WTC11 (cell line): ENCODE measurements around the gene NEURL3. TPM values are rescaled to one million over a fixed set of nuclear protein-coding genes. Genes with fewer than 3 reads are reported as not detected.

ENCODE experiments used
- ATAC-seq: fragments of 200-7000 bp; cut with Tn5 transposase; 2 replicates; pipeline ENCODE4 v1.10.0; 2021; ENCODE audit warnings: mild to moderate bottlenecking, moderate library complexity
- CTCF ChIA-PET: fragments of 300-600 bp; sonication (Branson Sonifier 250); formaldehyde crosslinking; loops from one replicate; lab custom pipeline; 2021; ENCODE audit warnings: antibody characterized with exemption; lab: Charles Lee
- POLR2A ChIA-PET: fragments of 350-600 bp; sonication (Branson Sonifier 250); formaldehyde crosslinking; loops from one replicate; lab custom pipeline; 2021; ENCODE audit warnings: antibody characterized with exemption; lab: Charles Lee
- DNase-seq: peaks from one replicate; pipeline ENCODE4 v3.0.0; 2021; ENCODE audit warnings: low spot score
- H3K27ac Mint-ChIP-seq: 2 replicates; pipeline ENCODE4 v1.8.0; 2021; ENCODE audit warnings: mixed read lengths
- H3K27me3 Mint-ChIP-seq: 2 replicates; pipeline ENCODE4 v1.8.0; 2021; ENCODE audit warnings: low read depth, mild to moderate bottlenecking, moderate library complexity, mixed read lengths
- H3K36me3 Mint-ChIP-seq: 2 replicates; pipeline ENCODE4 v1.8.0; 2021; ENCODE audit warnings: mixed read lengths
- H3K4me1 Mint-ChIP-seq: 2 replicates; pipeline ENCODE4 v1.8.0; 2022; ENCODE audit warnings: mixed read lengths
- H3K4me3 Mint-ChIP-seq: 2 replicates; pipeline ENCODE4 v1.8.0; 2021; ENCODE audit warnings: mild to moderate bottlenecking, moderate library complexity, mixed read lengths
- H3K9me3 Mint-ChIP-seq: 2 replicates; pipeline ENCODE4 v1.8.0; 2021; ENCODE audit warnings: mixed read lengths
- FOXP1 ChIP-seq: sonication (generic); formaldehyde crosslinking; IDR thresholded peaks from 2 replicates; pipeline ENCODE4 v1.8.0; 2022; ENCODE audit warnings: missing genetic modification reagents, mild to moderate bottlenecking, moderate library complexity, borderline replicate concordance
- GRHL2 ChIP-seq: fragments of 250-450 bp; sonication (Bioruptor Pico); IDR thresholded peaks from 2 replicates; pipeline ENCODE4 v1.8.0; 2022; ENCODE audit warnings: mild to moderate bottlenecking, moderate library complexity; ENCODE audit not compliant: insufficient replicate concordance, severe bottlenecking
- GTF2I ChIP-seq: fragments of 250-450 bp; sonication (Bioruptor Pico); conservative IDR thresholded peaks from 2 replicates; pipeline ENCODE4 v1.4.0; 2021; ENCODE audit warnings: mild to moderate bottlenecking
- JUN ChIP-seq: sonication (generic); formaldehyde crosslinking; IDR thresholded peaks from 2 replicates; pipeline ENCODE4 v1.8.0; 2023; ENCODE audit warnings: mild to moderate bottlenecking, missing genetic modification reagents
- MYBL2 ChIP-seq: sonication (generic); formaldehyde crosslinking; IDR thresholded peaks from 2 replicates; pipeline ENCODE4 v1.8.1; 2023; ENCODE audit warnings: mild to moderate bottlenecking, moderate library complexity, missing genetic modification reagents
- PRRX2 ChIP-seq: fragments of 250-450 bp; sonication (Bioruptor Pico); IDR thresholded peaks from 2 replicates; pipeline ENCODE4 v1.8.0; 2021; ENCODE audit warnings: mild to moderate bottlenecking
- SMAD4 ChIP-seq: sonication (generic); formaldehyde crosslinking; IDR thresholded peaks from 2 replicates; pipeline ENCODE4 v1.8.0; 2022; ENCODE audit warnings: mild to moderate bottlenecking, missing genetic modification reagents
- SP1 ChIP-seq: sonication (generic); formaldehyde crosslinking; conservative IDR thresholded peaks from 2 replicates; pipeline ENCODE4 v1.8.1; 2022; ENCODE audit warnings: missing genetic modification reagents
- ZNF138 ChIP-seq: sonication (generic); formaldehyde crosslinking; conservative IDR thresholded peaks from 2 replicates; pipeline ENCODE4 v1.8.1; 2022; ENCODE audit warnings: mild to moderate bottlenecking, moderate library complexity, missing genetic modification reagents
- ZNF232 ChIP-seq: sonication (generic); formaldehyde crosslinking; IDR thresholded peaks from 2 replicates; pipeline ENCODE4 v1.8.0; 2022; ENCODE audit warnings: mild to moderate bottlenecking, missing genetic modification reagents
- ZNF423 ChIP-seq: fragments of 250-450 bp; sonication (Bioruptor Pico); IDR thresholded peaks from 2 replicates; pipeline ENCODE4 v2.1.2; 2022; ENCODE audit warnings: mild to moderate bottlenecking, moderate library complexity
- total RNA-seq: library from RNA; stranded (reverse); gene quantifications from 3 replicates; pipeline ENCODE4 v1.2.3, GENCODE V29; 2021
- TF ChIP-seq, protein P1 (sequence below): fragments of 250-450 bp; sonication (Bioruptor Pico); IDR thresholded peaks from 2 replicates; pipeline ENCODE4 v1.9.0; 2021; ENCODE audit warnings: moderate library complexity, mild to moderate bottlenecking, inconsistent platforms, borderline replicate concordance
- TF ChIP-seq, protein P2 (sequence below): sonication (generic); formaldehyde crosslinking; IDR thresholded peaks from 2 replicates; pipeline ENCODE4 v1.8.1; 2023; ENCODE audit warnings: mild to moderate bottlenecking, missing genetic modification reagents
- TF ChIP-seq, protein P3 (sequence below): sonication (generic); formaldehyde crosslinking; IDR thresholded peaks from 2 replicates; pipeline ENCODE4 v1.8.1; 2022; ENCODE audit warnings: low read depth, mild to moderate bottlenecking, moderate library complexity, missing genetic modification reagents, borderline replicate concordance
- TF ChIP-seq, protein P4 (sequence below): fragments of 250-450 bp; sonication (Bioruptor Pico); IDR thresholded peaks from 2 replicates; pipeline ENCODE4 v1.9.0; 2021; ENCODE audit warnings: mild to moderate bottlenecking
- TF ChIP-seq, protein P5 (sequence below): sonication (generic); formaldehyde crosslinking; IDR thresholded peaks from 2 replicates; pipeline ENCODE4 v1.8.0; 2023; ENCODE audit warnings: mild to moderate bottlenecking, missing genetic modification reagents
- TF ChIP-seq, protein P6 (sequence below): sonication (generic); formaldehyde crosslinking; IDR thresholded peaks from 2 replicates; pipeline ENCODE4 v1.8.1; 2023; ENCODE audit warnings: mild to moderate bottlenecking, missing genetic modification reagents
- TF ChIP-seq, protein P7 (sequence below): fragments of 250-450 bp; sonication (Bioruptor Pico); IDR thresholded peaks from 2 replicates; pipeline ENCODE4 v1.9.0; 2021; ENCODE audit warnings: mild to moderate bottlenecking
- TF ChIP-seq, protein P8 (sequence below): fragments of 250-450 bp; sonication (Bioruptor Pico); IDR thresholded peaks from 2 replicates; pipeline ENCODE4 v1.8.0; 2021; ENCODE audit warnings: mild to moderate bottlenecking

Gene NEURL3
- total RNA-seq, 1 experiment from 2014 or later = not detected

DNA sequence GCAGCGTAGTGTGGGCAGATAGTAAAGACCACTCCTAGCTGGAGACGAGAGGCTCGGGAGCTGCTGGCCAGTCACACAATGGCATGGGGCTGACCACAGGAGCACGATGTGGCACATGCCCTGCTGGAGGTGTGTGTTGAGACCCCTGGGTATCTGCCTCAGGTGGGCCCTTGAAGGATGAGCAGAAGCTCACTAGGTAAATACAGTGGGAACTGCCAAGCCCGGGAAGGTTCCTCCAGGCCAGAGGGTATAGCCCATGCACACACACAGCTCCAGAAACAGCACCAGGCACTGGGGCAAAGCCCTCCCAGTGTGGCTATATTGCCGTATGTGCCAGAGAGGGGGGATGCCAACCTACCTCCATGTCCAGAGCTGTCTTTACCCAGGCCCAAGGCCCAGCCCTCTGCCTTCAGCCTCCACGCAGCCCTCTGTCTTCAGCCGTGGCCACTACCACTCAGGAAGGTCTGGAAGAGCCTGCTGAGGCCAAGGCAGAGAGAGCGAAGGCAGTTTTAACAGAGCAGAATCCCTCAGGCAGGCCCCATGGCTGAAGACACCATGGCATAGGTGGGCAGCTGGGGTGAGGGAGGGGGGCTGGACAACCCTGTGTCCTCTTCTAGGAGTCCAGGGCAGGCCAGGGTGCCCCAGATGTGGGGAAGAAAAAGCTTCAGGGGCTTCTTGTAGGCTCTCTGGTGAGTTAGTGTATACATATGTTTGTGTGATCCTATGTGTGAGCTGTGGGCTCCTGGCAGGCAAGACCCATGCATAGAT lies 24.4 kb upstream of the NEURL3 start:
- ATAC-seq = no peak
- H3K36me3 Mint-ChIP-seq = no peaks in the 10 kb centered on the region
- no peaks in the 10 kb centered on the region for H3K9me3 Mint-ChIP-seq
- H3K27me3 Mint-ChIP-seq = peaks cover 27% of the 10 kb centered on the region
- ChIA-PET CTCF (interaction anchor here (2.3 to 7.7 kb wide), 4 partner anchors 10 to 26 kb away, joined by 17 to 84 read pairs (median 42); partner anchors contain the start of gene ARID5A), POLR2A (interaction anchor here (0.6 kb wide), 1 partner anchor 15 kb away, joined by 6 read pairs; no protein-coding TSS in a partner anchor)
- H3K27ac Mint-ChIP-seq = no peak overlapping the region
- H3K4me1 Mint-ChIP-seq = peaks cover 44% of the 10 kb centered on the region
- no peak for DNase-seq
- TF ChIP-seq, protein P1, sequence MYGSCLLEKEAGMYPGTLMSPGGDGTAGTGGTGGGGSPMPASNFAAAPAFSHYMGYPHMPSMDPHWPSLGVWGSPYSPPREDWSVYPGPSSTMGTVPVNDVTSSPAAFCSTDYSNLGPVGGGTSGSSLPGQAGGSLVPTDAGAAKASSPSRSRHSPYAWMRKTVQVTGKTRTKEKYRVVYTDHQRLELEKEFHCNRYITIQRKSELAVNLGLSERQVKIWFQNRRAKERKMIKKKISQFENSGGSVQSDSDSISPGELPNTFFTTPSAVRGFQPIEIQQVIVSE = no peak
- TF ChIP-seq, protein P2, sequence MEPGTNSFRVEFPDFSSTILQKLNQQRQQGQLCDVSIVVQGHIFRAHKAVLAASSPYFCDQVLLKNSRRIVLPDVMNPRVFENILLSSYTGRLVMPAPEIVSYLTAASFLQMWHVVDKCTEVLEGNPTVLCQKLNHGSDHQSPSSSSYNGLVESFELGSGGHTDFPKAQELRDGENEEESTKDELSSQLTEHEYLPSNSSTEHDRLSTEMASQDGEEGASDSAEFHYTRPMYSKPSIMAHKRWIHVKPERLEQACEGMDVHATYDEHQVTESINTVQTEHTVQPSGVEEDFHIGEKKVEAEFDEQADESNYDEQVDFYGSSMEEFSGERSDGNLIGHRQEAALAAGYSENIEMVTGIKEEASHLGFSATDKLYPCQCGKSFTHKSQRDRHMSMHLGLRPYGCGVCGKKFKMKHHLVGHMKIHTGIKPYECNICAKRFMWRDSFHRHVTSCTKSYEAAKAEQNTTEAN (CRISPR knock-in tag) = no peak
- TF ChIP-seq ZNF423 (no peak), GRHL2 (CRISPR knock-in tag) (no peak)
- TF ChIP-seq, protein P3, sequence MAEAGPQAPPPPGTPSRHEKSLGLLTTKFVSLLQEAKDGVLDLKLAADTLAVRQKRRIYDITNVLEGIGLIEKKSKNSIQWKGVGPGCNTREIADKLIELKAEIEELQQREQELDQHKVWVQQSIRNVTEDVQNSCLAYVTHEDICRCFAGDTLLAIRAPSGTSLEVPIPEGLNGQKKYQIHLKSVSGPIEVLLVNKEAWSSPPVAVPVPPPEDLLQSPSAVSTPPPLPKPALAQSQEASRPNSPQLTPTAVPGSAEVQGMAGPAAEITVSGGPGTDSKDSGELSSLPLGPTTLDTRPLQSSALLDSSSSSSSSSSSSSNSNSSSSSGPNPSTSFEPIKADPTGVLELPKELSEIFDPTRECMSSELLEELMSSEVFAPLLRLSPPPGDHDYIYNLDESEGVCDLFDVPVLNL (CRISPR knock-in tag) = no peak
- TF ChIP-seq, protein P4, sequence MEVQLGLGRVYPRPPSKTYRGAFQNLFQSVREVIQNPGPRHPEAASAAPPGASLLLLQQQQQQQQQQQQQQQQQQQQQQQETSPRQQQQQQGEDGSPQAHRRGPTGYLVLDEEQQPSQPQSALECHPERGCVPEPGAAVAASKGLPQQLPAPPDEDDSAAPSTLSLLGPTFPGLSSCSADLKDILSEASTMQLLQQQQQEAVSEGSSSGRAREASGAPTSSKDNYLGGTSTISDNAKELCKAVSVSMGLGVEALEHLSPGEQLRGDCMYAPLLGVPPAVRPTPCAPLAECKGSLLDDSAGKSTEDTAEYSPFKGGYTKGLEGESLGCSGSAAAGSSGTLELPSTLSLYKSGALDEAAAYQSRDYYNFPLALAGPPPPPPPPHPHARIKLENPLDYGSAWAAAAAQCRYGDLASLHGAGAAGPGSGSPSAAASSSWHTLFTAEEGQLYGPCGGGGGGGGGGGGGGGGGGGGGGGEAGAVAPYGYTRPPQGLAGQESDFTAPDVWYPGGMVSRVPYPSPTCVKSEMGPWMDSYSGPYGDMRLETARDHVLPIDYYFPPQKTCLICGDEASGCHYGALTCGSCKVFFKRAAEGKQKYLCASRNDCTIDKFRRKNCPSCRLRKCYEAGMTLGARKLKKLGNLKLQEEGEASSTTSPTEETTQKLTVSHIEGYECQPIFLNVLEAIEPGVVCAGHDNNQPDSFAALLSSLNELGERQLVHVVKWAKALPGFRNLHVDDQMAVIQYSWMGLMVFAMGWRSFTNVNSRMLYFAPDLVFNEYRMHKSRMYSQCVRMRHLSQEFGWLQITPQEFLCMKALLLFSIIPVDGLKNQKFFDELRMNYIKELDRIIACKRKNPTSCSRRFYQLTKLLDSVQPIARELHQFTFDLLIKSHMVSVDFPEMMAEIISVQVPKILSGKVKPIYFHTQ (CRISPR knock-in tag) = no peak
- TF ChIP-seq, protein P5, sequence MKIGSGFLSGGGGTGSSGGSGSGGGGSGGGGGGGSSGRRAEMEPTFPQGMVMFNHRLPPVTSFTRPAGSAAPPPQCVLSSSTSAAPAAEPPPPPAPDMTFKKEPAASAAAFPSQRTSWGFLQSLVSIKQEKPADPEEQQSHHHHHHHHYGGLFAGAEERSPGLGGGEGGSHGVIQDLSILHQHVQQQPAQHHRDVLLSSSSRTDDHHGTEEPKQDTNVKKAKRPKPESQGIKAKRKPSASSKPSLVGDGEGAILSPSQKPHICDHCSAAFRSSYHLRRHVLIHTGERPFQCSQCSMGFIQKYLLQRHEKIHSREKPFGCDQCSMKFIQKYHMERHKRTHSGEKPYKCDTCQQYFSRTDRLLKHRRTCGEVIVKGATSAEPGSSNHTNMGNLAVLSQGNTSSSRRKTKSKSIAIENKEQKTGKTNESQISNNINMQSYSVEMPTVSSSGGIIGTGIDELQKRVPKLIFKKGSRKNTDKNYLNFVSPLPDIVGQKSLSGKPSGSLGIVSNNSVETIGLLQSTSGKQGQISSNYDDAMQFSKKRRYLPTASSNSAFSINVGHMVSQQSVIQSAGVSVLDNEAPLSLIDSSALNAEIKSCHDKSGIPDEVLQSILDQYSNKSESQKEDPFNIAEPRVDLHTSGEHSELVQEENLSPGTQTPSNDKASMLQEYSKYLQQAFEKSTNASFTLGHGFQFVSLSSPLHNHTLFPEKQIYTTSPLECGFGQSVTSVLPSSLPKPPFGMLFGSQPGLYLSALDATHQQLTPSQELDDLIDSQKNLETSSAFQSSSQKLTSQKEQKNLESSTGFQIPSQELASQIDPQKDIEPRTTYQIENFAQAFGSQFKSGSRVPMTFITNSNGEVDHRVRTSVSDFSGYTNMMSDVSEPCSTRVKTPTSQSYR = no peak
- H3K4me3 Mint-ChIP-seq = no peak overlapping the region

DNA sequence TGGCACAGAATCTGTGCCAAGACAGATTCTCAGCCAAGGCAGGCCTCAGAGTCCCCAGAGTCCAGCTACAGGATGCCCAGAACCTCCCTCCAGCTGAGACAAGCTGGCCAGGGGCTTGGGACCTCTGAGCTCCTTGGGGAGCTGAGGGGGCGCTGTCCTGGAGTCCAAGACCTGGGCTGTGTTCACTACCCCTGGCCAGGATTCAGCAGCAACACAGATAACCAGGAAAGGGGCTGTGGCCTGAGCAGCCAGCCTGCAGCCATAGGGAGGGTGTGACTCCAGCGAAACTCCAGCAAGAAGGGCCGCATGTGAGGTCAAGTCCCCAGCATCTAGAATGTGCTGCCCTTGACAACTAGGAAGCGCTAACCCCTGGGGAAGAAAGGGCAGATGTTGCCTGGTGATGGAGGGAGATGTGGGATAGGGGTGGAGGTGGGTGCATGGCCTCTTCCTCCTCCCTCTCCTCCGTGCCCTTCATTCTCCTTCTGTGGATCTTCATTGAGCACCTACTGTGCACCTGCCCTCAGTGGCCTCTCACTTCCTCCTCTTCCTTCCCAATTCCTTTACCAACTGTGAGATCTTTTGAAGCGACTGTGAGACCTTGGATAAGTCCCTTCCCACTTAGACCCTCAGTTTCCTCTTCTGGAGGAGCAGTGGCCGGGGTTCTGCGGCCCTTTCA lies 23.7 kb upstream of the NEURL3 start:
- peaks cover 39% of the 10 kb centered on the region for H3K4me1 Mint-ChIP-seq
- ChIA-PET POLR2A (interaction anchor here (1.0 kb wide), 1 partner anchor 9 kb away, joined by 4 read pairs; no protein-coding TSS in a partner anchor), CTCF (interaction anchor here (0.8 to 7.7 kb wide), 12 partner anchors 10 to 122 kb away, joined by 3 to 84 read pairs (median 10); partner anchors contain the start of gene ARID5A)
- no peaks in the 10 kb centered on the region for H3K36me3 Mint-ChIP-seq
- no peak overlapping the region for H3K27ac Mint-ChIP-seq
- H3K9me3 Mint-ChIP-seq = no peaks in the 10 kb centered on the region
- H3K27me3 Mint-ChIP-seq = peaks cover 27% of the 10 kb centered on the region
- DNase-seq = no peak
- no peak overlapping the region for H3K4me3 Mint-ChIP-seq
- no peak for ATAC-seq
- TF ChIP-seq MYBL2 (CRISPR knock-in tag) (no peak), SP1 (no peak), JUN (CRISPR knock-in tag) (no peak), GTF2I (no peak), ZNF138 (CRISPR knock-in tag) (no peak), PRRX2 (CRISPR knock-in tag) (no peak), FOXP1 (CRISPR knock-in tag) (no peak), ZNF232 (CRISPR knock-in tag) (no peak), SMAD4 (no peak)
- TF ChIP-seq, protein P6, sequence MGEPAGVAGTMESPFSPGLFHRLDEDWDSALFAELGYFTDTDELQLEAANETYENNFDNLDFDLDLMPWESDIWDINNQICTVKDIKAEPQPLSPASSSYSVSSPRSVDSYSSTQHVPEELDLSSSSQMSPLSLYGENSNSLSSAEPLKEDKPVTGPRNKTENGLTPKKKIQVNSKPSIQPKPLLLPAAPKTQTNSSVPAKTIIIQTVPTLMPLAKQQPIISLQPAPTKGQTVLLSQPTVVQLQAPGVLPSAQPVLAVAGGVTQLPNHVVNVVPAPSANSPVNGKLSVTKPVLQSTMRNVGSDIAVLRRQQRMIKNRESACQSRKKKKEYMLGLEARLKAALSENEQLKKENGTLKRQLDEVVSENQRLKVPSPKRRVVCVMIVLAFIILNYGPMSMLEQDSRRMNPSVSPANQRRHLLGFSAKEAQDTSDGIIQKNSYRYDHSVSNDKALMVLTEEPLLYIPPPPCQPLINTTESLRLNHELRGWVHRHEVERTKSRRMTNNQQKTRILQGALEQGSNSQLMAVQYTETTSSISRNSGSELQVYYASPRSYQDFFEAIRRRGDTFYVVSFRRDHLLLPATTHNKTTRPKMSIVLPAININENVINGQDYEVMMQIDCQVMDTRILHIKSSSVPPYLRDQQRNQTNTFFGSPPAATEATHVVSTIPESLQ (CRISPR knock-in tag) = no peak
- TF ChIP-seq, protein P7, sequence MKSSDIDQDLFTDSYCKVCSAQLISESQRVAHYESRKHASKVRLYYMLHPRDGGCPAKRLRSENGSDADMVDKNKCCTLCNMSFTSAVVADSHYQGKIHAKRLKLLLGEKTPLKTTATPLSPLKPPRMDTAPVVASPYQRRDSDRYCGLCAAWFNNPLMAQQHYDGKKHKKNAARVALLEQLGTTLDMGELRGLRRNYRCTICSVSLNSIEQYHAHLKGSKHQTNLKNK (CRISPR knock-in tag) = no peak
- TF ChIP-seq, protein P8, sequence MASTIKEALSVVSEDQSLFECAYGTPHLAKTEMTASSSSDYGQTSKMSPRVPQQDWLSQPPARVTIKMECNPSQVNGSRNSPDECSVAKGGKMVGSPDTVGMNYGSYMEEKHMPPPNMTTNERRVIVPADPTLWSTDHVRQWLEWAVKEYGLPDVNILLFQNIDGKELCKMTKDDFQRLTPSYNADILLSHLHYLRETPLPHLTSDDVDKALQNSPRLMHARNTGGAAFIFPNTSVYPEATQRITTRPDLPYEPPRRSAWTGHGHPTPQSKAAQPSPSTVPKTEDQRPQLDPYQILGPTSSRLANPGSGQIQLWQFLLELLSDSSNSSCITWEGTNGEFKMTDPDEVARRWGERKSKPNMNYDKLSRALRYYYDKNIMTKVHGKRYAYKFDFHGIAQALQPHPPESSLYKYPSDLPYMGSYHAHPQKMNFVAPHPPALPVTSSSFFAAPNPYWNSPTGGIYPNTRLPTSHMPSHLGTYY (CRISPR knock-in tag) = no peak
